Subcutaneous abdominal adipose tissue (tissue), 5 donors: ENCODE results near the gene GNL3L.
"Not testable (repeated sequence)": the region's sequence is repeated elsewhere in the genome, so short reads cannot be mapped to it uniquely, and the experiment has no call there.

Source experiments
- H3K27ac ChIP-seq: one replicate; pipeline ENCODE4 v1.7.0; 2013; ENCODE audit warnings: low read depth, mild to moderate bottlenecking, inconsistent platforms, low read length, moderate library complexity
- H3K27me3 ChIP-seq, 5 donors: one replicate each; pipeline ENCODE4 v1.7.0; 2013; ENCODE audit warnings: low read length in 5 of 5, inconsistent platforms in 1 of 5; ENCODE audit not compliant: control insufficient read depth in 5 of 5, insufficient read depth in 4 of 5
- H3K36me3 ChIP-seq, 5 donors: one replicate each; pipeline ENCODE4 v1.7.0; 2013; ENCODE audit warnings: low read length in 5 of 5; ENCODE audit not compliant: control insufficient read depth in 5 of 5, insufficient read depth in 5 of 5
- H3K4me1 ChIP-seq, 5 donors: one replicate each; pipeline ENCODE4 v1.7.0; 2013; ENCODE audit warnings: low read length in 5 of 5, mild to moderate bottlenecking in 3 of 5, moderate library complexity in 1 of 5; ENCODE audit not compliant: control insufficient read depth in 5 of 5, insufficient read depth in 5 of 5
- H3K4me3 ChIP-seq, 5 donors: one replicate each; pipeline ENCODE4 v1.7.0; 2013; ENCODE audit warnings: low read length in 5 of 5, low read depth in 1 of 5
- H3K9ac ChIP-seq, 5 donors: one replicate each; pipeline ENCODE4 v1.7.0; 2013; ENCODE audit warnings: low read length in 5 of 5, mild to moderate bottlenecking in 4 of 5, moderate library complexity in 3 of 5
- H3K9me3 ChIP-seq, 5 donors: one replicate each; pipeline ENCODE4 v1.7.0; 2013; ENCODE audit warnings: low read length in 5 of 5; ENCODE audit not compliant: control insufficient read depth in 5 of 5
- donor health status: healthy.
- donor health status: healthy.
- donor health status: healthy.
- donor health status: healthy.
- donor health status: healthy.

Gene GNL3L

GRCh38 chrX:54551801-54552200 is 21.8 kb downstream of the GNL3L start:
- H3K4me3 ChIP-seq: no peak overlapping the region
- H3K9ac ChIP-seq: no peak overlapping the region
- peaks cover 5 to 81% (median 64%) of the 10 kb centered on the region in 5 donors for H3K36me3 ChIP-seq
- peaks cover 0 to 16% (median 3%) of the 10 kb centered on the region in 5 donors for H3K27me3 ChIP-seq
- H3K27ac ChIP-seq: no peak overlapping the region
- H3K9me3 ChIP-seq: no peaks in the 10 kb centered on the region
- H3K4me1 ChIP-seq: no peaks in the 10 kb centered on the region

DNA sequence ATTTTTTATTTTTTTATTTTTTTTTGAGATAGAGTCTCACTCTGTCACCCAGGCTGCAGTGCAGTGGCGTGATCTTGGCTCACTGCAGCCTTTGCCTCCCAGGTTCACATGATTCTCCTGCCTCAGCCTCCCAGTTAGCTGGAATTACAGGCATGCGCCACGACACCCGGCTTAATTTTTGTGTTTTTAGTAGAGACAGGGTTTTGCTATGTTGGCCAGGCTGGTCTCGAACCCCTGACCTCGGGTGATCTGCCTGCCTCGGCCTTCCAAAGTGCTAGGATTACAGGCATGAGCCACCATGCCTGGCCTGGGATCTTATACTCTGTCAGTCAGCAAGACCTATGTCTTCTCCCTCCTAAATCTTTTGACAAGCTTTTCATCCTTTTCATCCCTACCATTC is 25.0 kb downstream of the GNL3L start:
- not testable (repeated sequence) for H3K4me1 ChIP-seq, H3K27me3 ChIP-seq, H3K27ac ChIP-seq, H3K4me3 ChIP-seq, H3K9ac ChIP-seq, H3K9me3 ChIP-seq
- H3K36me3 ChIP-seq: peaks cover 3 to 79% (median 61%) of the 10 kb centered on the region in 5 donors

DNA sequence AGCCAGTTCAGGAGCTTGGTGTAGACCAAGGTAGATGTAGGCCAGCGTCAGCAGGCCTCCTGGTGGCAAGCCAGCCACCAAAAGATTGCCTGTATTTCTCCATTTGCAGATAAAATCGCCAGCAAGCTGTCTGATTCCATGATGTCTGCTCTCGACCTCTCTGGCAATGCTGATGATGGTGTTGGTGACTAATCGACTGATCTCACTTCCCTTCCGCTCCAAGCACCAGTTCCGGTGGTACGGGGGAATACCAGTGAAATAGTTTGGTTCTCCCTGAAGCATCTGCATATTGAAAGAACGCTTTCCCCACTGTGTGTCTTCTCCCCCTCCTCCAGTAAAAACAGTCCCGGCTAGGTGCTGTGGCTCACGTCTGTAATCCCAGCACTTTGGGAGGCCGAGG is 30.4 kb downstream of the GNL3L start:
- no peak overlapping the region for H3K4me3 ChIP-seq
- no peak overlapping the region for H3K9ac ChIP-seq
- no peaks in the 10 kb centered on the region for H3K9me3 ChIP-seq
- peaks cover 0 to 2% (median 0%) of the 10 kb centered on the region in 5 donors for H3K27me3 ChIP-seq
- H3K27ac ChIP-seq: no peak overlapping the region
- no peaks in the 10 kb centered on the region for H3K4me1 ChIP-seq
- H3K36me3 ChIP-seq: peaks cover 3 to 62% (median 48%) of the 10 kb centered on the region in 5 donors

DNA sequence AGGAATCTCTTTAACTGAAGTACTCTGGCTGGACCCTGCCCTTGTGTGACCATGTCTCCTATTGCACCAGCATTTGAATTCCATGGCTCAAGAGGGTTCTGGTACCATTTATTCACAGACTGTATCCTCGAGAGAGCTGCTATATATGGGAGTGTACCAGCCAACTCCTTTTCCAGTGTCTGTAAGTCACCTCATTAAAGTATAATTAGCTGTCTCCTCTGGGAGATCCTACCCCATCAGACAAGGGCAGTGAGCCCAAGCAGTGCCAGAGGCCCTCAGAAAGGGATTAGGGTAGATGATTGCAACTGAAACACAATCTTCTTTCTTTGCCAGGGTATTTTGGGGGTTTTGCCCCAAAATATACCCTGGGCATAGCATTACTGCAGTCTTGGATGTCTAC is 31.6 kb downstream of the GNL3L start:
- H3K27ac ChIP-seq: no peak overlapping the region
- no peaks in the 10 kb centered on the region for H3K9me3 ChIP-seq
- H3K27me3 ChIP-seq: peaks cover 0 to 2% (median 0%) of the 10 kb centered on the region in 5 donors
- H3K4me3 ChIP-seq: no peak overlapping the region
- peaks cover 3 to 53% (median 39%) of the 10 kb centered on the region in 5 donors for H3K36me3 ChIP-seq
- H3K4me1 ChIP-seq: no peaks in the 10 kb centered on the region
- no peak overlapping the region for H3K9ac ChIP-seq

GRCh38 chrX:54564936-54565335 is 34.9 kb downstream of the GNL3L start:
- Histone ChIP-seq H3K9me3 (peaks cover 0 to 6% (median 1%) of the 10 kb centered on the region in 5 donors), H3K27ac (no peak overlapping the region), H3K4me1 (no peaks in the 10 kb centered on the region), H3K36me3 (peaks cover 0 to 30% (median 17%) of the 10 kb centered on the region in 5 donors), H3K4me3 (no peak overlapping the region), H3K9ac (no peak overlapping the region), H3K27me3 (peaks cover 0 to 2% (median 0%) of the 10 kb centered on the region in 5 donors)

DNA sequence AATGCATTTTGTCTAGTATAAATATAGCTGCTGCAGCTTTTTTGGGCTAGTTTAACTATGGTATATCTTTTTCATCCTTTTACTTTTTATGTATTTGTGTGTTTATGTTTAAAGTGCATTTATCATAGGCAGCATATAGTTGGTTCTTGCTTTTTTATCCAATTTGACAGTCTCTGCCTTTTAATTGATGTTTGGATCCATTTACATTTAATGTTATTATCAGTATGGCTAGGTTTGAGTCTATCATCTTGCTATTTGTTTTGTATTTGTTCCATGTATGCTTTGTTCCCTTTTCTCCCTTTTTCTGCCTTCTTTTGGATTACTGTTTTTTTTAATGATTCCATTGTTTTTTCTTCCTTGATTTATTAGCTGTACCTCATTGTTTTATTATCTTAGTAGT is 40.3 kb downstream of the GNL3L start:
- H3K4me1 ChIP-seq: no peaks in the 10 kb centered on the region
- H3K36me3 ChIP-seq: peaks cover 0 to 6% (median 0%) of the 10 kb centered on the region in 5 donors
- no peak overlapping the region for H3K9ac ChIP-seq
- H3K9me3 ChIP-seq: peaks cover 3 to 12% (median 6%) of the 10 kb centered on the region in 5 donors
- H3K27me3 ChIP-seq: no peaks in the 10 kb centered on the region
- no peak overlapping the region for H3K4me3 ChIP-seq
- no peak overlapping the region for H3K27ac ChIP-seq

DNA sequence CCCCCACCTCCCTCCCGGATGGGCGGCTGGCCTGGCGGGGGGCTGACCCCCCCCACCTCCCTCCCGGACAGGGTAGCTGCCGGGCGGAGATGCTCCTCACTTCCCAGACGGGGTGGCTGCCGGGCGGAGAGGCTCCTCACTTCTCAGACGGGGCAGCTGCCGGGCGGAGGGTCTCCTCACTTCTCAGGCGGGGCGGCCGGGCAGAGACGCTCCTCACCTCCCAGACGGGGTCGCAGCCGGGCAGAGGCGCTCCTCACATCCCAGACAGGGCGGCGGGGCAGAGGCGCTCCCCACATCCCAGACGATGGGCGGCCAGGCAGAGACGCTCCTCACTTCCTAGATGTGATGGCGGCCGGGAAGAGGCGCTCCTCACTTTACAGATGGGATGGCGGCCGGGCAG is 42.6 kb downstream of the GNL3L start:
- not testable (repeated sequence) for H3K27ac ChIP-seq, H3K27me3 ChIP-seq, H3K36me3 ChIP-seq, H3K9ac ChIP-seq, H3K4me3 ChIP-seq, H3K4me1 ChIP-seq
- peaks cover 3 to 12% (median 6%) of the 10 kb centered on the region in 5 donors for H3K9me3 ChIP-seq

- no peak overlapping the region for H3K27ac ChIP-seq
- H3K36me3 ChIP-seq: no peaks in the 10 kb centered on the region
- no peak overlapping the region for H3K9ac ChIP-seq
- H3K9me3 ChIP-seq: peaks cover 0 to 3% (median 0%) of the 10 kb centered on the region in 5 donors
- H3K4me3 ChIP-seq: no peak overlapping the region
- H3K4me1 ChIP-seq: no peaks in the 10 kb centered on the region
- H3K27me3 ChIP-seq: peaks cover 0 to 2% (median 0%) of the 10 kb centered on the region in 5 donors
Measured at GRCh38 chrX:54597728-54598127, 67.7 kb downstream of the GNL3L start.

GRCh38 chrX:54602563-54602962 is 72.5 kb downstream of the GNL3L start:
- no peaks in the 10 kb centered on the region for H3K4me1 ChIP-seq

More at GRCh38 chrX:54602563-54602962, 72.5 kb downstream of the GNL3L start:
- Histone ChIP-seq H3K36me3 (no peaks in the 10 kb centered on the region), H3K4me3 (no peak overlapping the region), H3K9ac (no peak overlapping the region), H3K27me3 (no peaks in the 10 kb centered on the region), H3K27ac (no peak overlapping the region), H3K9me3 (peaks cover 0 to 3% (median 0%) of the 10 kb centered on the region in 5 donors)
